Measurements from ENCODE around the gene CCR7.

- TF ChIP-seq CTCF (conservative IDR thresholded peaks at IDR 0.05) (no peak), ZFX (IDR thresholded peaks at IDR 0.05) (no peak)
Measured at GRCh38 chr17:40600486-40601046, 35.3 kb upstream of the CCR7 start.
